Fibroblast of lung (primary cell): ENCODE data around the gene CACNG7.

Source experiments
- CTCF ChIP-seq, 2 donors: IDR thresholded peaks in 1 of 2; conservative IDR thresholded peaks in 1 of 2; 1 replicate in 1 of 2; 2 replicates in 1 of 2; pipeline ENCODE4 v1.5.1; 2011 to 2012; ENCODE audit warnings: low read length in 2 of 2, control low read depth in 1 of 2, inconsistent platforms in 1 of 2, low read depth in 1 of 2, mild to moderate bottlenecking in 1 of 2
- EZH2 ChIP-seq: IDR thresholded peaks from 2 replicates; pipeline ENCODE4 v1.5.1; 2012; ENCODE audit warnings: low read length, control low read depth, mild to moderate bottlenecking; ENCODE audit errors: missing control alignments

GRCh38 chr19:53875602-53876325 is 33.3 kb upstream of the CACNG7 start:
- no peak for TF ChIP-seq CTCF (conservative IDR thresholded peaks at IDR 0.05 in 1 of 2, IDR thresholded peaks at IDR 0.05 in 1 of 2; ENCODE audit: low read depth in 1 of 2, low read length in 2 of 2)
- TF ChIP-seq EZH2 = no peak
